ENCODE data around the gene ITPR2. TPM values are rescaled to one million over a fixed set of nuclear protein-coding genes. Genes with fewer than 3 reads are reported as not detected.

Gene ITPR2
- polyA plus RNA-seq, 1 experiment: 3.4 TPM

DNA sequence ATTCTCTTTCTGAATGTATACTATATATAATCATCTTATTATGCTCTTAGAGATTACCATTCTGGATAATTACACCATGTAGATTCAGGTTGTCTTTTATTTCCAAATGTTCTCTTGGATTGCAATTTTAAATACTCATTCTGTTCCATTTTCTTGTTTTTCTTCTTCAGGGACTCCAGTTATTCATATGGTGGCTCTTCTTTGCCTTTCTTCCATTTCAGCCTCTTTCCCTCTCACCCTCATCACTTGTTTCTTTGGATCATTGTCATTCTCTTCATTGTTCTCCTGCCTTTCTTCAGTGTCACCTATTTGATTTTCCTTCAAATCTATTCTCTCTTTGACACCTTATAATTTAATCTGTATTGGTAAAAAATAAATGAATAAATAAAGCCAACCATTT is 182.0 kb downstream of the ITPR2 start:
- Histone ChIP-seq H3K27ac (ENCODE audit: low read depth, low read length) (no peak overlapping the region), H3K9me3 (ENCODE audit: control insufficient read depth, insufficient read depth, low read length) (no peaks in the 10 kb centered on the region), H3K27me3 (ENCODE audit: control insufficient read depth, insufficient read depth, low read length) (no peaks in the 10 kb centered on the region), H3K4me3 (ENCODE audit: low read depth, low read length) (no peak overlapping the region)
- no peak for DNase-seq (ENCODE audit: low read depth, low spot score)
- CTCF ChIA-PET: interaction anchor here (0.6 to 4.0 kb wide), 14 partner anchors 9 to 619 kb away, joined by 3 to 44 read pairs (median 4); no protein-coding TSS in a partner anchor
- POLR2A ChIA-PET: no interaction called here
- TF ChIP-seq, protein P1, sequence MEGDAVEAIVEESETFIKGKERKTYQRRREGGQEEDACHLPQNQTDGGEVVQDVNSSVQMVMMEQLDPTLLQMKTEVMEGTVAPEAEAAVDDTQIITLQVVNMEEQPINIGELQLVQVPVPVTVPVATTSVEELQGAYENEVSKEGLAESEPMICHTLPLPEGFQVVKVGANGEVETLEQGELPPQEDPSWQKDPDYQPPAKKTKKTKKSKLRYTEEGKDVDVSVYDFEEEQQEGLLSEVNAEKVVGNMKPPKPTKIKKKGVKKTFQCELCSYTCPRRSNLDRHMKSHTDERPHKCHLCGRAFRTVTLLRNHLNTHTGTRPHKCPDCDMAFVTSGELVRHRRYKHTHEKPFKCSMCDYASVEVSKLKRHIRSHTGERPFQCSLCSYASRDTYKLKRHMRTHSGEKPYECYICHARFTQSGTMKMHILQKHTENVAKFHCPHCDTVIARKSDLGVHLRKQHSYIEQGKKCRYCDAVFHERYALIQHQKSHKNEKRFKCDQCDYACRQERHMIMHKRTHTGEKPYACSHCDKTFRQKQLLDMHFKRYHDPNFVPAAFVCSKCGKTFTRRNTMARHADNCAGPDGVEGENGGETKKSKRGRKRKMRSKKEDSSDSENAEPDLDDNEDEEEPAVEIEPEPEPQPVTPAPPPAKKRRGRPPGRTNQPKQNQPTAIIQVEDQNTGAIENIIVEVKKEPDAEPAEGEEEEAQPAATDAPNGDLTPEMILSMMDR (IDR thresholded peaks at IDR 0.05; ENCODE audit: low read depth, low read length): no peak

DNA sequence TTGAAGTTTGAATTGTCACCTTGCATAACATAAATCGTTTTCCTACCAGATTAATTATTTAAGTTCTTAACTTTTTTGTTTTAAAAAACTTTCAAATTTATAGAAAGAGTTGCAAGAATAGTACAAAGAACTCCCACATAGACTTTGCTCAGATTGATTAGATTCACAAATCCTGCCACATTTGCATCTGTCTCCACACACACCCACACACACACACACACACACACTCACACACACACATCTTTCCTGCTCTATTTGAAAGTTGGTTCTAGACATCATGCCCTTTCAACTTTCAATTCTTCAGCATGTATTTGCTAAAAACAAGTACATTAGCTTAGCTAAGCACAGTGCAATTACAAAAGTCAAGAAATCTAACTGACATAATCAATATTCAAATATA is 184.0 kb downstream of the ITPR2 start:
- DNase-seq (ENCODE audit: low read depth, low spot score): no peak
- CTCF ChIA-PET: no interaction called here

DNA sequence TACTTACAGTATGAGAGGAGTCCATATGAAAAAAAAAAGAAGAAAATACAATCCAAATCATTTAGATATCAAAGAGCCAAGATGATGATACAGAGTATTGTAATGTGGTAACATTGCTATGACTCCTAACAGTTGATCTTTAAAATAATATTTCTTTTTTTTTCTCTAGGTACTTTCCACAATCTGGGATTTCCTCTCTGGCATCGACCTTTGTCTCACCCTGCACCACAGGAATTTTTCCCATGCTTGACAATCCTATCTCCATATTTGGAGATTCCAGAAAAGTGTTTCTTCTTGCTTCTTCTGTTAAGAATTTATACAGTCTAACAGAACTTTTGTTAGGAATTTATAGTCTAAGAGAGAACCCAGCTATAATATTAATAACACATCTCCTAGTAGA is 184.4 kb downstream of the ITPR2 start:
- no peak overlapping the region for H3K4me3 ChIP-seq (ENCODE audit: low read depth, low read length)
- no peak overlapping the region for H3K27ac ChIP-seq (ENCODE audit: low read depth, low read length)
- ChIA-PET CTCF (interaction anchor here (1.5 kb wide), 1 partner anchor 529 kb away, joined by 7 read pairs; no protein-coding TSS in a partner anchor), POLR2A (no interaction called here)
- TF ChIP-seq, protein P1 (IDR thresholded peaks at IDR 0.05; ENCODE audit: low read depth, low read length): no peak
- no peaks in the 10 kb centered on the region for H3K27me3 ChIP-seq (ENCODE audit: control insufficient read depth, insufficient read depth, low read length)
- peak; percentile 83 for DNase-seq (ENCODE audit: low read depth, low spot score)
- H3K9me3 ChIP-seq (ENCODE audit: control insufficient read depth, insufficient read depth, low read length): no peaks in the 10 kb centered on the region

More for the DNA sequence above, 184.0 kb downstream of the ITPR2 start:
- TF ChIP-seq, protein P1 (IDR thresholded peaks at IDR 0.05; ENCODE audit: low read depth, low read length): no peak
- Histone ChIP-seq H3K4me3 (ENCODE audit: low read depth, low read length) (no peak overlapping the region), H3K27ac (ENCODE audit: low read depth, low read length) (no peak overlapping the region), H3K9me3 (ENCODE audit: control insufficient read depth, insufficient read depth, low read length) (no peaks in the 10 kb centered on the region), H3K27me3 (ENCODE audit: control insufficient read depth, insufficient read depth, low read length) (no peaks in the 10 kb centered on the region)
- POLR2A ChIA-PET: no interaction called here

DNA sequence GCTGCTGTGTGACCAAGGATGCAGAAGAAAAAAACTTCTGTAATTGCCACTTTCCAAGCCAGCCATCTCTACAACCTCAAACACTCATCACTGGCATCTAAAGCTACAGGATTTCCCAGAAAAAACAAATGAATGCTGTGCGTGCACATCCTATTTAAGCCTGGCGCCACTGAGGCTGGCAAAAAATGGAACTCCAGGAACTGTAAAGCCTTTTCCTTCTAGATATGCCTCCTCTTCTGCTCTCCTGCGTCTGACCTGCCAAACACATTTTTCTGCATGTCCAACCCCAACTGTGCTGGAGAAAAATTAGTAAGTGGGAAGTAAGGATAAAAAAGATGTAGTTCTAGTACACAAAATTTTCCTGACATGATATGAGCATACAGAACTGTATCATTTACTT is 184.9 kb downstream of the ITPR2 start:
- no peak for DNase-seq (ENCODE audit: low read depth, low spot score)
- ChIA-PET POLR2A (no interaction called here), CTCF (interaction anchor here (1.5 kb wide), 1 partner anchor 529 kb away, joined by 7 read pairs; no protein-coding TSS in a partner anchor)
- Histone ChIP-seq H3K9me3 (ENCODE audit: control insufficient read depth, insufficient read depth, low read length) (no peaks in the 10 kb centered on the region), H3K4me3 (ENCODE audit: low read depth, low read length) (no peak overlapping the region), H3K27me3 (ENCODE audit: control insufficient read depth, insufficient read depth, low read length) (no peaks in the 10 kb centered on the region), H3K27ac (ENCODE audit: low read depth, low read length) (peak overlapping the region; percentile 71)
- TF ChIP-seq, protein P1 (IDR thresholded peaks at IDR 0.05; ENCODE audit: low read depth, low read length): no peak

DNA sequence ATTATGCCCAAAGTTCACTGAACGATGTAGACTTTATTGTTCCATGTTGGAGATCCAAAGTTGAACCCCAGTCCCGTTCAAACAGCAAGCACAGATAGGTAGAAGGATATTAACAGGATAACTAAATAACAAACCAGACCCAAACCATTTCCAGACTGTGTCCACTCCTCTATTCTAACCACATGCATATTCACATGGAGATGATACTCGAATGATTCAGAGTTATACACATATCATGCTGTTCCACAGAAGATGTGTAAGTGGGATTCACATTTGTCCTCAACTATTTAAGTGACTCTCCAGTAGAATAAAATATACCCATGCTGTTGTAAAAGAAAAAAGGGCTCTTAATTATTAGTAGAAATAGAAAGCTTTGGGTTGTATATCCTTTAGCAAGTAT is 185.9 kb downstream of the ITPR2 start:
- Histone ChIP-seq H3K27ac (ENCODE audit: low read depth, low read length) (no peak overlapping the region), H3K4me3 (ENCODE audit: low read depth, low read length) (no peak overlapping the region), H3K9me3 (ENCODE audit: control insufficient read depth, insufficient read depth, low read length) (no peaks in the 10 kb centered on the region), H3K27me3 (ENCODE audit: control insufficient read depth, insufficient read depth, low read length) (no peaks in the 10 kb centered on the region)
- TF ChIP-seq, protein P1 (IDR thresholded peaks at IDR 0.05; ENCODE audit: low read depth, low read length): no peak
- POLR2A ChIA-PET: no interaction called here
- no peak for DNase-seq (ENCODE audit: low read depth, low spot score)
- CTCF ChIA-PET: interaction anchor here (1.0 to 1.5 kb wide), 3 partner anchors 55 to 528 kb away, joined by 3 to 7 read pairs (median 3); no protein-coding TSS in a partner anchor
